Midbrain (tissue), 1 donor: Measurements from ENCODE around the gene TANGO6.
"Not testable (repeated sequence)": the region's sequence is repeated elsewhere in the genome, so short reads cannot be mapped to it uniquely, and the experiment has no call there.

ENCODE experiments used
- DNase-seq: peaks from one replicate; lab custom pipeline; 2025; lab: John Stamatoyannopoulos, UW

Gene TANGO6

DNA sequence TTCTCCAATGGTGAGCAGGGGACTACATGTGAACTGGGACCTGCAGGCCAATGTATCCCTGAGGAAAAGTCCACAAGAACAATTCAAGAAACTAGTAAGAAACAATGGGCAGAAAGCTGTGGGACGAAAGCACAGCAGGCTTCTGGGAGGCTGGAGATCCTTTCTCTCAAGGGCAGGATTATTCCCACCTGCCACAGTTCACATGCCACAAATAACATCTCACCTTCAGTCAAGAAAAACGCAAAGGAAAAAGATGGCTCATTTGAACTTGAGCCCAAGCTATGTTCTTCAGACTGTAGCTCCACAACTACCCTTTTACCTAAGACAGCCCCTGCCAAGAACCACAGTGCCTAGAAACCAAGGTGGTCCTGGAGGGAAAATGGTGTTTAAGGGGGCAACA lies 275.1 kb downstream of the TANGO6 start:
- DNase-seq = no peak

DNA sequence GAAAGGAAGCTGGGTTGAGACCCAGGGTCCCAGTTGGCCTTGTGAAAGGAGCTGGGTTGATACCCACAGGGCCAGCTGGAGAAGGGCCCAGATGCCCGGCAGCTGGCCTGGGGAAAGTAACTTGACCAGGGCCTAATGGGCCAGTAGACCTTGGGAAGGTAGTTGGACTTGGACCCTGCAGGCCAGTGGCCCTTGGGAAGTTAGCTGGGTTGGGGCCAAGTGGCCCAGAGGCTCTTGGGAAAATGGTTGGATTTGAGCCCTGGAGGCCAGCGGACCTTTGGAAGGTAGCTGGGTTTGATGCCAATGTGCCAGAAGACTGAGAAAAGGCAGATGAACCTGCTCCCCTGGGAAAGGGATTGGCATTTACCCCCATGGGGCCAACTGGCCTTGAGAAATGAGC lies 275.7 kb downstream of the TANGO6 start:
- DNase-seq = no peak

DNA sequence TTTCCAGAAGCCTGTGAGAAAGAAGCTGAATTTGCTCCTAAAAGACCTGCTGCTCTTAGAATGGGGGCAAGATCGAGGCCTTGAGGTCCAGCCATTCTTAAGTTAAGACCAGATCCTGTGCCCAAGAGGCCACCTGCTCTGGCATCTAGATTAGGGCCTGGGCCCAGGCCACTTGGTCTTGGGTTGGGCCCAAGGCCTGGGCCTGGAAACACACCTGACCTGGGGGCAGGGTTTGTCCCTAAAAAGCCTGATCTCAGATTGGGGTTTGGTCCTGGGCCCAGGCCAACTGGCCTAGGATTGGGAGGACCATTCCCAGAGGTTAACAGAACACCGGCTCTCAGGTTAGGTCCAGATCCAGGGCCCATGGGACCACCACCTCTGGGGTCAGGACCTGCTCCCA lies 276.2 kb downstream of the TANGO6 start:
- DNase-seq = no peak

DNA sequence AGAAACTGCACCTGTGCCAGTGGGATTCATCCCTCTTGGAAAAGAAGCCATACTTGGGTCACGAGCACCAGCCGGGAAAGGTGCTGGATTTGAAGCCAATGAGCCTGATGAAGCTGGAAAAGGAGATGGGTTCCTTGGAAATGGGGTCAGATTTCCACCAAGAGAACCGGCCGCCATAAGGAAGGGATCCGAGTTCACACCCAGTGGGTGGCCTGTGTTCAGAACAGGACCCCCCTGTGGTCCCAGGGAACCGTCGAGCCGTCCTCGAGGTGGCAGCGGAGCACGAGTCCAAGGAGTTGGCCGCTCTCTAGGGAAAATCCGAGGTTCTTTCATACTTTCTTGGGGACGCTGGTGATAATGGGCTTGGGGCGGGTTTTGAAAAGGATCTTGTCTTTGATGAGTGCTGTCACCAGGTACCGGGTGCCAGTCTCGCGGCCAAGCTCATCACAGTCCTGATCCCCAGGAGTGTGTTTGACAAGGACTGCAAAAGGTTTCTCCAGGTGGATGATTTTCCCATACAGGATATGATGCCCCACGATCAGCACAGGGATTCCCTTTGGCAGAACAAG lies 276.8 kb downstream of the TANGO6 start:
- DNase-seq = no peak

GRCh38 chr16:69123910-69124309 lies 280.6 kb downstream of the TANGO6 start:
- peak; percentile 49 for DNase-seq

- DNase-seq = not testable (repeated sequence)
Observed at GRCh38 chr16:69124406-69124805, 281.1 kb downstream of the TANGO6 start.

- not testable (repeated sequence) for DNase-seq
Observed at GRCh38 chr16:69124961-69125360, 281.6 kb downstream of the TANGO6 start.

- DNase-seq = no peak
Observed at GRCh38 chr16:69126221-69126620, 282.9 kb downstream of the TANGO6 start.

DNA sequence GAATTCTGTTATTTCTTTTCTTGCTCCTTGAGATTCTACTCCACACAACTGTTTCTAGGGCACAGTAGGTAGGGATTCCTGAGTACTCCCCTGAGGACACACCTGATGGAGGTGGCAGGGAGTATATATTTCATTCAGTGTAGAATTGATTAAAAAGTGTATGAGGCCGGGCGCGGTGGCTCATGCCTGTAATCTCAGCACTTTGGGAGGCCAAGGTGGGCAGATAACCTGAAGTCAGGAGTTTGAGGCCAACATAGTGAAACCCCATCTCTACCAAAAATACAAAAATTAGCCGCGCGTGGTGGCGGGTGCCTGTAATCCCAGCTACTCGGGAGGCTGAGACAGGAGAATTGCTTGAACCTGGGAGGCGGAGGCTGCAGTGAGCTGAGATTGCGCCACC lies 283.5 kb downstream of the TANGO6 start:
- not testable (repeated sequence) for DNase-seq

- DNase-seq = no peak
Observed at GRCh38 chr16:69127966-69128510, 284.7 kb downstream of the TANGO6 start.

DNA sequence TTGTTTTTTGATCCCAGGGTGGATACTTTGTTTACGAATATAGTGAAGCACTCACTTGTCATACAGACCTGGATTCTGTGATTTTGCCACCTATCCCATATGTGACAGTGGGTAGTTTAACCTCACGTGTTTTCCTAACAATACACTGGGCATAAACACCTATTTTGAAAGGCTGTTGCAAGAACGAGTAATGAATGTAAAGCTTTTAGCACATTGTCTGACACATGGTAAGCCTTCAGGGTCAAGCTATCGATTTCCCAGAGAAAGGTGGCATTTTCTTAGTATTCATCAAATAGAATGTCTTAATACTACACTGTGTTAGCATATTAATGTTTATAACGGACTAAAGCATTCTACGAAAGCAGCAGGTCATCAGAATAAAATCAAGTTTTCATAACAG lies 287.1 kb downstream of the TANGO6 start:
- no peak for DNase-seq

DNA sequence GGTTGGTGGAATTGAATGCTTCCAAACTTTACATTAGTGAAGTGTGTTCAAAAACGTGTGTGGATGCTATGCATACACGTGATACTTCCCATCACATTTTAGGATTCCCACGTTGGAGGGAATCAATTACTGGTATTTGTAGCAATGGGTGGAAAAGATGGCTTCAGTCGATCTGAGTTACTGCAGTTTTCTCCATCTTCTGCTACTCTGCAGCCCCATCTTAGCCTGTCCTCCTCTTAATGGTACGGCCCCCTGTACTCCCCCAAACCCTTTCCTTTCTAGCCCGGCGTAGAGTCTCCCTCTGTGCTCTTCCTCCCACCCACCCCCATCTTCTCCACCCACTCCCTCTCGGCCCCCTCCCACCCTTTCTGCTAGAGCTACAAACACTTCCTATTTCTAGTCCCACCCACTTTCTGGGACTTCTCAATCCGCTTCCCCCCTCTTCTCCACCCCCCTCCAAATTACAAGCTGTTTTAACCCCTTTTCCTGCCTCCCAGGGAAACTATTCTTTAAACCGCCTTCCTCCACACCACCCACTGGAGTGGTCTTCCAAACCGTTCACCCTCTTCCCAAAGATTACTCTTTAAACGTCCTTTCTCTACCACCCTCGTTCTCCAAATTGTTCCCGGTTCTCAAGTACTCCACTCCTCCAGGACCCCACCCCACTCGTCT lies 288.0 kb downstream of the TANGO6 start:
- peak; percentile 9 for DNase-seq

GRCh38 chr16:69131839-69132423 lies 288.6 kb downstream of the TANGO6 start:
- DNase-seq = peak; percentile 59

DNA sequence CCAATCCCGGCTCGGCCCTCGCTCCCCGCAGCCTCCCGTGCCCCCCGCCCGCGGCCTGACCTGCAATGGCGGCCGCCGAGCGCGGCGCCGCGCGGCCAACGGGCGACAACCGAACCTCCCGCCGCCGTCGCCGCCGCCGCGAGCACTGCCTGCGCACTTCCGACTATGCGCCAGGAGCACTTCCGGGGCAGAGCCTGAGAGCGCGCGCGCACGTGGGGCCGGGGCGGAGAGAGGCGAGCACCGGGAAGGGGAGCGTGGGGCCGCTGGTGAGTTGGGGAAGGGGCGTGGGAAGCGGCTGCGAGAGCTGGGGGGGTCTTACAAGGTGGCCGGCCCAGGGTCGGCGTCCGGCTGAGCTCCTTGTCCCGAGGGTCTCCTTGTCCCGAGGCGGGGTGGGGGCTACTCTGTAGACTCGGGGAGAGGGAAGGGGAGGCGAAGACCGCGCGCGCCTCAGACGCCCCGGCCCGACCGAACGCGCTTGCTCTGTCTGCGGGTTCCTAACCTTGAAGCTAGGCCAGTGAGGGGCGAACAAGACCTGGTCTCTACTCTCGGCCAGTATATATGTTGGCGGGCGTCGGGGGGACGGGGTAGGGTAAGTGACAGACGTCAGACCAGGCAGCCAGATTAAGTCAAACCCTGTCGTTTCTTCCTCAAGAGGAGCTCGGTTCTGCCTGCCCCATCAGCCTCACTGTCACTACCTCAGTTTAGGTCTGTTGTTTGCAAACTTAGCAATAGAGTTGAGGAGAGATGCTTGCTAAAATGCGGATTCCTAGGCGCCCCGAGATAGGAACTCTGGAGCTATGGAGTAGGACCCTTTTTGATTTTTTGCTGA lies 289.3 kb downstream of the TANGO6 start, which contains the start of the genes CHTF8 and UTP4:
Gene CHTF8, minus strand, starts transcription at position 165 of the 829 bp plus-strand sequence. CDS start 11,130 bp downstream, outside the sequence.
Gene UTP4, plus strand, starts transcription at position 226 of the 829 bp plus-strand sequence. CDS start 811 bp downstream, outside the sequence.
- peak; percentile 87 for DNase-seq

- DNase-seq = no peak
Observed at GRCh38 chr16:69133373-69133954, 290.1 kb downstream of the TANGO6 start.
